GM12878 (cell line): ENCODE data around the gene FAM163B. TPM values are rescaled to one million over a fixed set of nuclear protein-coding genes. Genes with fewer than 3 reads are reported as not detected.

ENCODE experiments used
- ATAC-seq: fragments of 200-7000 bp; cut with Tn5 transposase; 3 replicates; pipeline ENCODE4 v1.9.1; 2020; ENCODE audit warnings: mild to moderate bottlenecking, moderate library complexity
- BruUV-seq: library from RNA; stranded (reverse); fragments of 400-500 nt; replicated peaks from 2 replicates; lab custom pipeline; 2021; lab: Mats Ljungman, UMichigan
- CTCF ChIA-PET: fragments of 300-600 bp; sonication (Branson Sonifier 250); formaldehyde crosslinking; extraction: SDS; loops from one replicate; lab custom pipeline; 2021; ENCODE audit warnings: inconsistent platforms; lab: Yijun Ruan, JAX
- POLR2A ChIA-PET: fragments of 350-600 bp; formaldehyde crosslinking; extraction: SDS; loops from one replicate; lab custom pipeline; 2021; ENCODE audit warnings: inconsistent platforms; lab: Charles Lee
- RAD21 ChIA-PET: fragments of 300-600 bp; sonication (Branson Sonifier 250); formaldehyde crosslinking; loops from one replicate; lab custom pipeline; 2023; ENCODE audit warnings: antibody characterized with exemption; ENCODE audit not compliant: unreplicated experiment; lab: Charles Lee
- SMC1A ChIA-PET: fragments of 300-600 bp; sonication (Branson Sonifier 250); formaldehyde crosslinking; loops from one replicate; lab custom pipeline; 2023; ENCODE audit not compliant: unreplicated experiment, uncharacterized antibody; lab: Charles Lee
- DNase-seq: peaks from one replicate; pipeline ENCODE4 v3.0.0-alpha.2; 2011; ENCODE audit warnings: low read depth, low spot score
- FAIRE-seq: peaks from 3 replicates; lab custom pipeline; 2011; peaks lifted over from hg19 to GRCh38; lab: Jason Lieb, UNC
- H2AFZ ChIP-seq: 2 replicates; pipeline ENCODE4 v1.6.0; 2011; ENCODE audit warnings: low read depth, low read length, control low read depth; ENCODE audit not compliant: control insufficient read depth
- H3K27ac ChIP-seq: 2 replicates; pipeline ENCODE4 v1.5.1; 2011; ENCODE audit warnings: control low read depth; ENCODE audit not compliant: control insufficient read depth, insufficient read depth
- H3K27me3 ChIP-seq, 2 experiments: replicated peaks in 1 of 2; 2 replicates each; pipeline versions ENCODE4 v1.6.0 to v1.6.1; 2011; ENCODE audit warnings: low read length in 1 of 2; ENCODE audit not compliant: control insufficient read depth in 2 of 2, insufficient read depth in 2 of 2
- H3K36me3 ChIP-seq, 2 experiments: 2 replicates each; pipeline ENCODE4 v1.5.1; 2011; ENCODE audit warnings: low read length in 1 of 2; ENCODE audit not compliant: control insufficient read depth in 2 of 2, insufficient read depth in 2 of 2
- H3K4me1 ChIP-seq: 2 replicates; pipeline ENCODE4 v1.6.1; 2011; ENCODE audit warnings: mild to moderate bottlenecking, low read length, moderate library complexity, mixed read lengths; ENCODE audit not compliant: control insufficient read depth, insufficient read depth
- H3K4me2 ChIP-seq: 2 replicates; pipeline ENCODE4 v1.6.0; 2011; ENCODE audit warnings: control low read depth; ENCODE audit not compliant: control insufficient read depth, insufficient read depth
- H3K4me3 ChIP-seq: fragments of 200-600 bp; sonication (generic); 2 replicates; pipeline ENCODE4 v1.5.1; 2016
- H3K79me2 ChIP-seq: 2 replicates; pipeline ENCODE4 v1.6.0; 2011; ENCODE audit warnings: low read length; ENCODE audit not compliant: control insufficient read depth, insufficient read depth
- H3K9ac ChIP-seq: 2 replicates; pipeline ENCODE4 v1.8.0; 2011; ENCODE audit warnings: low read length, control low read depth, mixed read lengths; ENCODE audit not compliant: control insufficient read depth, insufficient read depth
- H3K9me3 ChIP-seq: replicated peaks from 3 replicates; pipeline ENCODE4 v1.5.1; 2011; ENCODE audit warnings: mild to moderate bottlenecking, low read length; ENCODE audit not compliant: control insufficient read depth, insufficient read depth
- H4K20me1 ChIP-seq: 2 replicates; pipeline ENCODE4 v1.6.0; 2011; ENCODE audit not compliant: control insufficient read depth, insufficient read depth
- E2F8 ChIP-seq: fragments of 450-650 bp; IDR thresholded peaks from 2 replicates; pipeline ENCODE4 v1.6.1; 2018; ENCODE audit warnings: mild to moderate bottlenecking, low read depth, moderate library complexity; ENCODE audit not compliant: partially characterized antibody
- FOS ChIP-seq: IDR thresholded peaks from 3 replicates; pipeline ENCODE4 v1.6.1; 2011; ENCODE audit warnings: borderline replicate concordance; ENCODE audit not compliant: insufficient read length; ENCODE audit errors: extremely low read depth
- GABPA ChIP-seq: IDR thresholded peaks from 2 replicates; pipeline ENCODE4 v1.6.1; 2014; ENCODE audit warnings: antibody characterized with exemption, low read depth, mild to moderate bottlenecking, inconsistent platforms
- MTA2 ChIP-seq: fragments of 450-650 bp; IDR thresholded peaks from 2 replicates; pipeline ENCODE4 v1.6.1; 2016; ENCODE audit warnings: low read depth, mild to moderate bottlenecking, moderate library complexity
- NBN ChIP-seq: fragments of 450-650 bp; IDR thresholded peaks from 2 replicates; pipeline ENCODE4 v1.6.1; 2016
- NFYB ChIP-seq: IDR thresholded peaks from 2 replicates; pipeline ENCODE4 v1.6.1; 2011; ENCODE audit warnings: low read depth, mild to moderate bottlenecking, low read length, improper control_type of control experiment, moderate library complexity; ENCODE audit not compliant: insufficient read depth
- RELA ChIP-seq: fragments of 450-650 bp; IDR thresholded peaks from 2 replicates; pipeline ENCODE4 v1.8.0; 2014; ENCODE audit warnings: borderline replicate concordance; ENCODE audit not compliant: partially characterized antibody
- SKIL ChIP-seq: fragments of 450-650 bp; IDR thresholded peaks from 2 replicates; pipeline ENCODE4 v1.6.1; 2017; ENCODE audit warnings: mild to moderate bottlenecking, low read depth, inconsistent platforms; ENCODE audit not compliant: poor library complexity, severe bottlenecking
- TARDBP ChIP-seq: IDR thresholded peaks from 2 replicates; pipeline ENCODE4 v1.6.1; 2016; ENCODE audit warnings: borderline replicate concordance
- TBL1XR1 ChIP-seq: IDR thresholded peaks from 2 replicates; pipeline ENCODE4 v1.6.1; 2012; ENCODE audit warnings: low read depth, low read length, improper control_type of control experiment
- ZNF592 ChIP-seq: fragments of 450-650 bp; IDR thresholded peaks from 2 replicates; pipeline ENCODE4 v1.6.1; 2017; ENCODE audit warnings: mild to moderate bottlenecking, moderate library complexity
- WGBS: methylation state at CpG from one replicate; pipeline ENCODE4 v1.1.6; 2016; ENCODE audit warnings: low lambda C conversion rate; ENCODE audit not compliant: insufficient replicate concordance, insufficient coverage; ENCODE audit errors: missing lambda C conversion rate; 5-methylcytosine and 5-hydroxymethylcytosine counted together
- in situ Hi-C: fragments of 300-500 bp; cut with MboI; formaldehyde crosslinking; loops from 9 replicates; pipeline ENCODE4 v1.14.3; 2018; ENCODE audit warnings: mixed read lengths
- intact Hi-C: fragments of 100-400 bp; cut with micrococcal nuclease; formaldehyde crosslinking; loops from one replicate; pipeline ENCODE4 v1.14.2; 2022; ENCODE audit not compliant: unreplicated experiment
- polyA plus RNA-seq, 11 experiments: library from polyadenylated mRNA; depleted of rRNA in 4 of 11; unstranded in 6 of 11; stranded (reverse) in 5 of 11; fragments of >200 nt; fragmentation: Nextera tagmentation in 4 of 11; fragmentation: Illumina TruSeq in 1 of 11; extraction: Ambion mirVana in 4 of 11; extraction: Trizol in 1 of 11; gene quantifications; 1 replicate in 1 of 11; 2 replicates in 10 of 11; pipeline versions ENCODE4 v1.2.1 to v1.2.3, GENCODE V29; 2011 to 2016; ENCODE audit warnings: inconsistent platforms in 2 of 11, missing spikeins in 2 of 11, low read depth in 1 of 11
- total RNA-seq, 4 experiments: library from RNA; depleted of rRNA in 3 of 4; stranded (reverse); fragments of >200 nt in 3 of 4; fragmentation: Illumina TruSeq in 1 of 4; extraction: Trizol in 1 of 4; gene quantifications; 2 replicates each; pipeline versions ENCODE4 v1.2.1 to v1.2.3, GENCODE V29; 2013 to 2021
- TF ChIP-seq, protein P1 (sequence below): fragments of 450-650 bp; IDR thresholded peaks from 2 replicates; pipeline ENCODE4 v1.6.1; 2017; ENCODE audit warnings: low read depth, mild to moderate bottlenecking, moderate library complexity

The FAM163B gene
- total and polyA plus RNA-seq, 10 of the 15 experiments (the other 5 are each of a cell fraction or from before 2014, with no cell fraction given): not detected

DNA sequence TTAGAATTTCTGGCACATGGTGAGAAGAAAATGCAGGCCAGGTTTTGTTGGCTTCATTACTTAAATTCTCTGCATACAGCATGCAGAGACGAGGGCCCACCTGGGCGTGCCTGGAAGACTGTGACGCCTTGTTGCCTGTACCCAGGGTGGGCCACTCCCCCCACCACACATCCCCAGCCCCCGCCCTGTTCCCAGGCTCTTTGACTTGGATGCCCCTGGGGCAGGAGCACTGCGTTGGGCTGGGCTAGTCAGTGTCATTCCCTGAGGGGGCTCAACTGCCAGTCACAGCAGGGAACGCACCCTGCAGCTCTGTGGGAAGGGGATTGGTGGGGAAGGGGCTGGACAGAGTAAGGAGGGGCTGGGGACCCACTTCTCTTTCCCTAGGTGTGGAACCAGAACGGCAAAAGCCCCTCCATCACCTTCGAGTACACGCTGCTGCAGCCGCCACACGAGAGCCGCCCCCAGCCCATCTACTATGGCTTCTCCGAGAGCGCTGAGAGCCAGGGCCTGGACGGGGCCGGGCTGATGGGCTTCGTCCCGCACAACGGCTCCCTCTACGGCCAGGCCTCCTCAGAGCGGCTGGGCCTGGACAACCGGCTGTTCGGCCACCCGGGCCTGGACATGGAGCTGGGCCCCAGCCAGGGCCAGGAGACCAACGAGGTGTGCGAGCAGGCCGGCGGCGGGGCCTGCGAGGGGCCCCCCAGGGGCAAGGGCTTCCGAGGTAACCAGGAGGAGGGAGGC lies 55.0 kb downstream of the FAM163B start:
- Histone ChIP-seq H3K36me3 (no peaks in the 10 kb centered on the region), H2AFZ (no peak overlapping the region), H3K4me2 (no peak overlapping the region), H3K27ac (no peak overlapping the region), H3K27me3 (no peaks in the 10 kb centered on the region; a peak in 1 of 4 replicates), H3K9ac (no peak overlapping the region), H3K4me1 (peaks cover 15% of the 10 kb centered on the region), H3K79me2 (no peaks in the 10 kb centered on the region), H3K4me3 (no peak overlapping the region), H4K20me1 (no peaks in the 10 kb centered on the region), H3K9me3 (no peaks in the 10 kb centered on the region)
- intact Hi-C loops: no loop called here
- no TSS peak for BruUV-seq
- ATAC-seq: no peak
- FAIRE-seq: no peak
- 50% methylated on average over 23 of the region's 31 CpGs for WGBS
- in situ Hi-C loops: no loop called here
- POLR2A ChIA-PET: no interaction called here
- SMC1A ChIA-PET: no interaction called here
- no peak for DNase-seq
- CTCF ChIA-PET: no interaction called here
- RAD21 ChIA-PET: no interaction called here
- TF ChIP-seq TARDBP (no peak), GABPA (no peak), FOS (no peak), NBN (no peak), TBL1XR1 (no peak), MTA2 (no peak), E2F8 (no peak), SKIL (no peak), ZNF592 (no peak), RELA (no peak), NFYB (no peak)
- TF ChIP-seq, protein P1, sequence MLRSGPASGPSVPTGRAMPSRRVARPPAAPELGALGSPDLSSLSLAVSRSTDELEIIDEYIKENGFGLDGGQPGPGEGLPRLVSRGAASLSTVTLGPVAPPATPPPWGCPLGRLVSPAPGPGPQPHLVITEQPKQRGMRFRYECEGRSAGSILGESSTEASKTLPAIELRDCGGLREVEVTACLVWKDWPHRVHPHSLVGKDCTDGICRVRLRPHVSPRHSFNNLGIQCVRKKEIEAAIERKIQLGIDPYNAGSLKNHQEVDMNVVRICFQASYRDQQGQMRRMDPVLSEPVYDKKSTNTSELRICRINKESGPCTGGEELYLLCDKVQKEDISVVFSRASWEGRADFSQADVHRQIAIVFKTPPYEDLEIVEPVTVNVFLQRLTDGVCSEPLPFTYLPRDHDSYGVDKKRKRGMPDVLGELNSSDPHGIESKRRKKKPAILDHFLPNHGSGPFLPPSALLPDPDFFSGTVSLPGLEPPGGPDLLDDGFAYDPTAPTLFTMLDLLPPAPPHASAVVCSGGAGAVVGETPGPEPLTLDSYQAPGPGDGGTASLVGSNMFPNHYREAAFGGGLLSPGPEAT: no peak
